Muscle of arm (tissue), 12 donors: ENCODE measurements around the gene RNF130. TPM values are rescaled to one million over a fixed set of nuclear protein-coding genes. Genes with fewer than 3 reads are reported as not detected.
A peak's percentile ranks its signal among the peaks of the same experiment; 100 is the strongest.

Experiments used
- DNase-seq: peaks from one replicate; pipeline ENCODE4 v3.0.0-alpha.2; 2013
- polyA plus RNA-seq, 12 donors: library from polyadenylated mRNA; unstranded; fragments of 120-200 nt; gene quantifications; one replicate each; pipeline ENCODE4 v1.2.1, GENCODE V29; 2013; ENCODE audit not compliant: insufficient read length in 12 of 12

The RNF130 gene
- polyA plus RNA-seq, 12 donors = 26.0 to 63.6 (median 44.7) TPM; not detected in 1

- no peak for DNase-seq
Measured at GRCh38 chr5:179920175-179920574, 151.4 kb downstream of the RNF130 start.

GRCh38 chr5:179919487-179920060 lies 152.0 kb downstream of the RNF130 start:
- no peak for DNase-seq

- no peak for DNase-seq
Measured at GRCh38 chr5:179918742-179919486, 152.6 kb downstream of the RNF130 start.

- DNase-seq = no peak
Measured at GRCh38 chr5:179916523-179916922, 155.0 kb downstream of the RNF130 start.

GRCh38 chr5:179915406-179915935 lies 156.1 kb downstream of the RNF130 start:
- no peak for DNase-seq

- no peak for DNase-seq
Measured at GRCh38 chr5:179914032-179914755, 157.4 kb downstream of the RNF130 start.

GRCh38 chr5:179913461-179913860 lies 158.1 kb downstream of the RNF130 start:
- no peak for DNase-seq

GRCh38 chr5:179912951-179913350 lies 158.6 kb downstream of the RNF130 start:
- no peak for DNase-seq

GRCh38 chr5:179912386-179912785 lies 159.2 kb downstream of the RNF130 start:
- no peak for DNase-seq

- no peak for DNase-seq
Measured at GRCh38 chr5:179909224-179909623, 162.3 kb downstream of the RNF130 start.

- no peak for DNase-seq
Measured at GRCh38 chr5:179908528-179908927, 163.0 kb downstream of the RNF130 start.

GRCh38 chr5:179907556-179908324 lies 163.8 kb downstream of the RNF130 start, which contains the start of gene TBC1D9B:
TSS of gene TBC1D9B (minus strand) at chr5:179907897. CDS start at chr5:179907821, 76 bp downstream.
- peak; percentile 67 for DNase-seq

GRCh38 chr5:179906795-179907555 lies 164.6 kb downstream of the RNF130 start:
- DNase-seq = no peak

- no peak for DNase-seq
Measured at GRCh38 chr5:179906294-179906794, 165.2 kb downstream of the RNF130 start.

GRCh38 chr5:179905161-179905560 lies 166.4 kb downstream of the RNF130 start:
- DNase-seq = no peak

Other genes starting within 250 kb of the RNF130 start
- gene MRNIP, start 212.9 kb downstream of the RNF130 start, polyA plus RNA-seq = 10 to 100 TPM in 11 of 12 donors, not detected in 1; 11.6 to 31.1 (median 15.3) TPM
- 100 to 1,000 TPM in 1 of 12 donors, 10 to 100 TPM in 10, not detected in 1; 43.7 to 118 (median 48.7) TPM for gene TBC1D9B, start 163.9 kb downstream of the RNF130 start, polyA plus RNA-seq
- gene RASGEF1C, start 137.5 kb upstream of the RNF130 start, polyA plus RNA-seq = 1 to 10 TPM in 10 of 12 donors, not detected in 2; 1.9 to 4.5 (median 3.1) TPM
- gene MAPK9, start 220.3 kb upstream of the RNF130 start, polyA plus RNA-seq = 10 to 100 TPM in 11 of 12 donors, not detected in 1; 24.2 to 35.7 (median 32.2) TPM